ENCODE measurements around the gene QPRT. TPM values are rescaled to one million over a fixed set of nuclear protein-coding genes. Genes with fewer than 3 reads are reported as not detected.

Gene QPRT
- total and polyA plus RNA-seq, 2 donors (not counting 3 experiments of a cell fraction or from before 2014, with no cell fraction given), result 0.40 to 0.44 TPM

DNA sequence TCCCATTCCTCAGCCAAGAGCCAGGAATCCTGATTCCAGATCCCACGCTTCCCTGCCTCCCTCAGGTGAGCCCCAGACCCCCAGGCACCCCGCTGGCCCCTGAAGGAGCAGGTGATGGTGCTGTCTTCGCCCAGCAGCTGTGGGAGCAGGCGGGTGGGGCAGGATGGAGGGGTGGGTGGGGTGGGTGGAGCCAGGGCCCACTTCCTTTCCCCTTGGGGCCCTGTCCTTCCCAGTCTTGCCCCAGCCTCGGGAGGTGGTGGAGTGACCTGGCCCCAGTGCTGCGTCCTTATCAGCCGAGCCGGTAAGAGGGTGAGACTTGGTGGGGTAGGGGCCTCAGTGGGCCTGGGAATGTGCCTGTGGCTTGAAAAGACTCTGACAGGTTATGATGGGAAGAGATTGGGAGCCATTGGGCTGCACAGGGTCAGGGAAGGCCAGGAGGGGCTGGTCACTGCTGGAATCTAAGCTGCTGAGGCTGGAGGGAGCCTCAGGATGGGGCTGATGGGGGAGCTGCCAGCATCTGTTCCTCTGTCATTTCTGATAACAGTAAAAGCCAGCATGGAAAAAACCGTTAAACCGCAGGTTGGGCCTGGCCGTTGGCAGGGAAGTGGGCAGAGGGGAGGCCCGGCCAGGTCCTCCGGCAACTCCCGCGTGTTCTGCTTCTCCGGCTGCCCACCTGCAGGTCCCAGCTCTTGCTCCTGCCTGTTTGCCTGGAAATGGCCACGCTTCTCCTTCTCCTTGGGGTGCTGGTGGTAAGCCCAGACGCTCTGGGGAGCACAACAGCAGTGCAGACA is 15.8 kb upstream of the QPRT start, which contains the start of gene SPN:
Gene SPN, plus strand, starts transcription at position 232 of the 791 bp plus-strand sequence. Its CDS starts 482 bp downstream, at position 714.
- dilution Hi-C loops (cut with MboI; ENCODE audit: extremely low pct_ligation_motif_present, low sequenced_read_pairs), result no loop called here
- no peaks in the 10 kb centered on the region for H4K20me1 ChIP-seq (replicated peaks; ENCODE audit: control insufficient read depth, extremely low read depth, insufficient read depth, low read length)
- no peak within 1 kb of the TSS for H2AFZ ChIP-seq (ENCODE audit: low read depth, low read length)
- H3K79me2 ChIP-seq (ENCODE audit: control insufficient read depth, insufficient read depth, low read length), result no peaks in the 10 kb centered on the region
- H3K9me3 ChIP-seq (replicated peaks; ENCODE audit: control insufficient read depth, insufficient read depth, low read length), result no peaks in the 10 kb centered on the region
- intact Hi-C loops (cut with micrococcal nuclease), result no loop called here
- POLR2A ChIA-PET, result no interaction called here
- H3K36me3 ChIP-seq (ENCODE audit: control insufficient read depth in 2 of 2, extremely low read depth in 1 of 2, insufficient read depth in 2 of 2, low read length in 2 of 2), result no peaks in the 10 kb centered on the region
- no peaks in the 10 kb centered on the region for H3K27me3 ChIP-seq (ENCODE audit: control insufficient read depth in 2 of 2, insufficient read depth in 2 of 2, low read length in 2 of 2)
- H3K9me1 ChIP-seq (replicated peaks; ENCODE audit: control insufficient read depth, extremely low read depth, insufficient read depth, low read length), result no peaks in the 10 kb centered on the region
- no peaks in the 10 kb centered on the region for H3K4me1 ChIP-seq (ENCODE audit: control insufficient read depth, extremely low read depth, insufficient read depth, low read length)
- no peak within 1 kb of the TSS for H3K27ac ChIP-seq (ENCODE audit: insufficient read depth, low read depth, low read length)
- H3K9ac ChIP-seq (replicated peaks; ENCODE audit: extremely low read depth, insufficient read depth, low read length), result no peak within 1 kb of the TSS
- no peak for FAIRE-seq
- CTCF ChIA-PET, result no interaction called here
- TF ChIP-seq EZH2 (IDR thresholded peaks at IDR 0.05; ENCODE audit: borderline replicate concordance, low read depth, low read length, severe bottlenecking) (no peak), JUN (IDR thresholded peaks at IDR 0.05; ENCODE audit: borderline replicate concordance, insufficient read depth, insufficient read length, low read depth) (no peak), FOS (IDR thresholded peaks at IDR 0.05; ENCODE audit: borderline replicate concordance, insufficient read depth, low read length) (no peak), MYC (IDR thresholded peaks at IDR 0.05; ENCODE audit: low read depth, low read length) (no peak), POLR2AphosphoS5 (IDR thresholded peaks at IDR 0.05; ENCODE audit: insufficient read depth, low read depth, low read length) (no peak), POLR2A (IDR thresholded peaks at IDR 0.05; ENCODE audit: low read depth, low read length) (no peak), GATA2 (IDR thresholded peaks at IDR 0.05; ENCODE audit: insufficient read depth, insufficient read length, low read depth, low read length) (no peak)
- TF ChIP-seq, protein P1, sequence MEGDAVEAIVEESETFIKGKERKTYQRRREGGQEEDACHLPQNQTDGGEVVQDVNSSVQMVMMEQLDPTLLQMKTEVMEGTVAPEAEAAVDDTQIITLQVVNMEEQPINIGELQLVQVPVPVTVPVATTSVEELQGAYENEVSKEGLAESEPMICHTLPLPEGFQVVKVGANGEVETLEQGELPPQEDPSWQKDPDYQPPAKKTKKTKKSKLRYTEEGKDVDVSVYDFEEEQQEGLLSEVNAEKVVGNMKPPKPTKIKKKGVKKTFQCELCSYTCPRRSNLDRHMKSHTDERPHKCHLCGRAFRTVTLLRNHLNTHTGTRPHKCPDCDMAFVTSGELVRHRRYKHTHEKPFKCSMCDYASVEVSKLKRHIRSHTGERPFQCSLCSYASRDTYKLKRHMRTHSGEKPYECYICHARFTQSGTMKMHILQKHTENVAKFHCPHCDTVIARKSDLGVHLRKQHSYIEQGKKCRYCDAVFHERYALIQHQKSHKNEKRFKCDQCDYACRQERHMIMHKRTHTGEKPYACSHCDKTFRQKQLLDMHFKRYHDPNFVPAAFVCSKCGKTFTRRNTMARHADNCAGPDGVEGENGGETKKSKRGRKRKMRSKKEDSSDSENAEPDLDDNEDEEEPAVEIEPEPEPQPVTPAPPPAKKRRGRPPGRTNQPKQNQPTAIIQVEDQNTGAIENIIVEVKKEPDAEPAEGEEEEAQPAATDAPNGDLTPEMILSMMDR (IDR thresholded peaks at IDR 0.05; ENCODE audit: extremely low read depth in 1 of 2, insufficient read depth in 1 of 2, low read depth in 1 of 2, low read length in 2 of 2), result no peak
- TF ChIP-seq, protein P2, sequence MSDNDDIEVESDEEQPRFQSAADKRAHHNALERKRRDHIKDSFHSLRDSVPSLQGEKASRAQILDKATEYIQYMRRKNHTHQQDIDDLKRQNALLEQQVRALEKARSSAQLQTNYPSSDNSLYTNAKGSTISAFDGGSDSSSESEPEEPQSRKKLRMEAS (IDR thresholded peaks at IDR 0.05; ENCODE audit: insufficient read depth, insufficient read length), result no peak
- no peak within 1 kb of the TSS for H3K4me3 ChIP-seq (replicated peaks in 1 of 3; ENCODE audit: insufficient read depth in 1 of 3, low read depth in 1 of 3, low read length in 3 of 3)
- BruUV-seq (replicated peaks), result no TSS peak
- no peak for DNase-seq (ENCODE audit: low read depth, low spot score)
- H3K4me2 ChIP-seq (ENCODE audit: insufficient read depth, low read length), result no peak within 1 kb of the TSS

All from endothelial cell of umbilical vein (primary cell).